M059J (cell line): ENCODE results near the gene IQSEC1. TPM values are rescaled to one million over a fixed set of nuclear protein-coding genes. Genes with fewer than 3 reads are reported as not detected.

Experiments used
- DNase-seq: peaks from one replicate; pipeline ENCODE4 v3.0.0-alpha.2; 2012; ENCODE audit warnings: low read depth
- total RNA-seq: library from RNA; depleted of rRNA; stranded (reverse); fragments of >200 nt; shearing (Covaris generic); gene quantifications from 2 replicates; pipeline ENCODE4 v1.2.3, GENCODE V29; 2014

Gene IQSEC1
- total RNA-seq, 1 experiment from 2014 or later, result 7.4 TPM

DNA sequence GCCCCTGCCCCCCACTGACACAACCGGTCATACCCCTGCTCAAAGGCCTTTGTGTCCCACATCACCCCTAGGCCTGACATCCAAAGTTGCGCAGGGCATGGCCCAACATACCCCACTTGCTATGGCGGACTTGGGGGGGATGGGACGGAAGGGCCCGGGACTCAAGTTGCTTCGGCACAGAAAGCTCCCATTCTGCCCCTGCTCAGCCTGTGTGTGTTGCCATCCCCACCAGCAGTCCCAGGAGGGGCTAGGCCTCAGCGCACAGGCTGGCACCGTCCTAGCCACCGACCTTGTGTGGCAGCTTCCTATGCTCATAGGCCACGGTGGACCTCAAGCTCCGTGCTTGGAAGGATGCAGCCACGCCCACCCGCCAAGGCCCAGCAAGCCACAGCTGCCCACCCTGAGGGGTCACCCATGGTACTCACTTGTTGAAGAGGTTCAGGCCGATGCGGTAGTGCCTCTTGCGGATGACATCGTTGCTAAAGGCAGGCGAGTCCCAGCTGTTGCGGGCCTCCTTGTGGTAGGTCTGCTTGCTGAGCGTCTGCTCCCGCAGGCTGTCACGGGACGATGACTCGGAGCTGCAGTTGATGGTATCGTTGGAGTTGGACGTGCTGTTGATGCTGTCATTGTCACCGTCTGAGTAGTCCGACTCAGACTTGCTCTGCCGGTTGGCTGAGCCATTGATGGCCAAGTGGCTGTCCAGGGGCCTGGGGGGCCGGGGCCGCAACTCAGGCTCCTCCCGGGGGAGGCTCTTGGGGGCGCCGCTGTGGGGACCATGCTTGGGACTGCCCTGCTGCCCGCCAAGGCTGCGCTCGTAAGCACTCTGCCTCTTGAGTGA, 138.0 kb downstream of the IQSEC1 start:
- DNase-seq, result no peak

- peak; percentile 80 for DNase-seq
Observed at GRCh38 chr3:12934431-12934830, 138.8 kb downstream of the IQSEC1 start.

DNA sequence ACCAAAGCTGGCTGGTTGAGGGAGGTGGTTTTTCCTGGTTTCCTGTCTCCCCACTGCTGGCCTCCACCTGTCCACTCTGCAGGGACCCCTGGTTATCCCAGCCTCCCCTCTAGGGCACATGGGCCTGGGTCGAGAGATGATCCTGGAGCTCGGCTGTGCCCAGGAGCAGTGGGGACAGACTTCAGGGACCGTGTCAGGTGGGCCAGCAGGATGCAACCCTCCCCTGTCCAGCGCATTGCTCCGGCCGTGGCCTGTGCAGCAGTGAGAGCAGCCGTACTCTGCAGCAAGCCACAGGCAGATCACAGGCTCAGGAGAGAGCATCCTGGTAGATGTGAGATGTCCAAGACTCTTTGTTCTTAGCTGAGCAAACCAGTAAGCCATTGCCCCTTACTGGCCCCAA, 139.3 kb downstream of the IQSEC1 start:
- no peak for DNase-seq

- DNase-seq, result no peak
Observed at GRCh38 chr3:12932754-12933153, 140.5 kb downstream of the IQSEC1 start.

DNA sequence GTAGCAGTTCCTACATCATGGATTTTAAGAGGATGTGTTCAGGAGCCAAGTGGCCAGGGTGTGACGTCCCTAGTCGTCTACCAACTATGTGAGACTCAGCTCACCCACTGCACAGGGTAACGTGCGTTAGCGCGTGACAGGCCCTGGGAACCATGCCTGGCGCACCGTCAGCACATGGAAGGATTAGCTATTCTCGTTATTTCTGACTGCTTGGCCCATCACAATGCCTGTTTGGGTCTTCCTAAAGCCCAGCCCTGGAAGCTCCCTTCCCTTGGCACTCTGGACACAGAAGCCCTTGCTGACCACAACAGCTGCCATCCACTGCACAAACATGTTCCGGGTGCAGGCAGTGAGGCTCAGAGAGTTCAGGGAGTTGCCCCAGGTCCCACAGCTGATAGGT, 140.9 kb downstream of the IQSEC1 start:
- no peak for DNase-seq

DNA sequence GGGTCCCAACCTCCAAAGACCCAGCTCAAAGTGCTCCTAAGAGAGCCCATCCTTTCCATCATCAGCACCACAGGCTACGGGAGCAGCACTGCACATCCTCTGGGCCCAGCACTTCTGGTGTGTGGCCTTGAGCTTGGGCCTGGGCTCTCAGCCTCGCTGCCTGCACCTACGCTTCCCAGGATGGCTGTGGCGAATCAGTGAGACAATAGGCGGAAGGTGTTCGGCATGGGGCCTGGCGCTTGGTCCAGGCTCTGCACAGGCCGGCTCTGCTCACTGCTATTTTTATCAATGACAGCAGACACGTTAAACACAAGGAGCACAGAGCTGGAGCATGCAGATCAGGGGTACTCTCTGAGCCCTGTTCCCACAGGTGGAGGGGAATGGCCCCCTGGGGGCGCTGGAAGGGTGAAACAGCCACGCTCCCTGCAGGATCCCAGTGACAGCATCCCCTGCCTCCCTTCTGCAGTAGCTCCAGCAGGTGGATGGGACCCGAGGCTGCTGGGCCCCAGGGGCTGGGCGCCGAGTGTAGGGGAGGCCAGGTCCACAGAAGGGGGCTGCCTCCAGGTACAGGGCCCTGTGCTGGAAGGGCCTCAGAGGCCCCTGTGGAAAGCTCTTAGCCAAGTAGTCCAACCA, 141.8 kb downstream of the IQSEC1 start:
- DNase-seq, result no peak

- no peak for DNase-seq
Observed at GRCh38 chr3:12929801-12930200, 143.4 kb downstream of the IQSEC1 start.

DNA sequence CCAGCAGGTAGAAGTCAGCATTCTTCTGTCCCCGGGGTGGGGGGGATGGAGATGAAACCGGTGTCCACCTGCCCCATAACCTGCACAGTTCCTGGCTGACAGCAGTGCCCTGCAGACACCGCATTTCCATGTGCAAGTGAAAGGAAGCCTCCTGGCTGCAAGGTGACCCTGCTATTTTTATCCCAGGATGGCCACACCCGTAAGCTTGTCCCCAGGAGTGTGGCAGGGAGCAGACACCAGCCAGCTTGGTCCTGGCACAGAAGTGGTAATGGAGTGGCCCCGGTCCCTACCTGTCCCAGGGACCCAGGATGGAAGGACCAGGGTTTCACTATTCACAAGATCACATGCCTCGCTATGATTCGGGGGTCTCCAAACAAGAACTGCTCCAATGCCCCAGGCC, 146.6 kb downstream of the IQSEC1 start:
- DNase-seq, result no peak

- no peak for DNase-seq
Observed at GRCh38 chr3:12925648-12926047, 147.6 kb downstream of the IQSEC1 start.

DNA sequence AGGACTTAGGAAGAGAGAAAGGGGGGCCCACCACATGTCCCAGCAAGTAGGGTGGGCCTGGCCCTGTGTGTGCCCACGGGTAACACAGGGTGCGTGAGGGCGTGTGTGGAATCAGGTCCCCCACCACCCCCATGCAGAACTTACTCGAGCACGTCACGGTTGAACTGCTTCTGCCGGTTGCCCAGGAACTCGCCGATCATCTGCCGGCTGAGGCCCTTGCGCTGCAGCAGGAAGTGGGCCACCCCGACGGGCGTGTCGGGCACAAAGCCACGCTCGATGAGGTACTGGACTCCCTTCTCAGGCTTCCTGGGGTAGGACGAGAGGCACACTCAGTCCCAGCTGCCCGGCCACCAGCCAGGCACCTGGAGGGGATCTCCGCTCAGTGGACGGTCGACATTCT, 148.8 kb downstream of the IQSEC1 start:
- DNase-seq, result no peak

DNA sequence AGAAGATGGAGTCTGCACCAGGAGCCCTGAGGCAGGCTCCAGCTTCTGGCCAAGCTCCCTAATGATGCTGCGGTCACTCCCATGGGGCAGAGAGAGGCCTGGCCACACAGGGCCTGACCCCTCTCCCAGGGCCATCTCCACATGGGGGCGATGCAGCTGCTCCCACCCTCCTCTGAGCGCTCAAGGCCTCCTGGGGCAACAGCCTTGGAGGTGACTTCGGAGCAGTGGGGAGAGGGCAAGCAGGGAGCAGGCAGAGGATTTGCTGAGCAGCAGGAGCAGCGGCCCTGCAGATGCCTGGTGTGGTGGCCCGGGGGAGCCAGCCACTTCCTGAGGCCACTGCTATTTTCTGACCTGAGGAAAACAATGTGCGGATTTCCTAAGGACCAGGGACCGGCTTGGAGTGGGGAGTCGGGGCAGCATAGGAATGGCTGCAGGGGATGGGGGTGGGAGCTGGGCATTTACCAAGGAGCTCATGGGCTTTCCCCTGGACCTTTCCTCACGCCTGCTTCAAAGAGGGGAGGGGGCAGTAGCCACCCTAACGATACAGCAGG, 150.3 kb downstream of the IQSEC1 start:
- no peak for DNase-seq

DNA sequence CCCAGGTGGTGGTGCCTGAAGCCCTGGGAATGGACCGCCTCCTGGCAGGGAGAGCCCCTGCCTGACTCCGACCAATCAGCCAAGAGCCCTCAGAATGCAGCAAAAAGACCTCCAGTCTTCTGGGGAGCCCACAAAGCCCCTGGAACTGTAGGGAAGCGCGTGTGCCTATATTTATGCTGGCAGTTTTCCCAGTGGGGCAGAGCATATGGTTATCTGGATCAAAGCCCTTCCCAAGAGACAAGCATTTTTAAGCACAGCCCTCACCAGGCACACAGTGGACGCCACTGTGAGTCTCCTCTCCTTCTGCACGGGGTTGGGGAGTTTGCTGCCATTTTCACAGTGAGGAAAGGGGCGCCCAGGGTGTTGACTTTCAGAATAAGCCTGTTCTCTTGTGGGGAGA, 150.9 kb downstream of the IQSEC1 start:
- DNase-seq, result no peak

DNA sequence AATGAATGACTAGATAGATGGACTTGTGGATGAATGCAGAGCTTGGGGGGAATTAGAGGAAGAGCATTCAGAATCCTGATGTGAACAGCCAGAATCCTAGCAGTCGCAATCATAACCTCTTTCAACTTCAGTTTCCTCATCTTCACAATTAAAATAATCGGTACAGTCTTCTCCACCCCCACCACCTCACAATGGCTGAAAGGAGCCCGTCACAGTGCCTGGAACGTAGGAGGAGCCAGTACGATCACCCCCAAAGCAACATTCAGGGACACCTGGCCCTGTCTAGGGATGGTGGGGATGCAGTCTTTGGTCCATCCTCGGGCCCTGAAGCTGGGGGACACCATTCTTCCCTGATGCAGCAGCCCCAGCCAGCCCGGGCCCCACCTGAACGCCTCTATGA, 151.5 kb downstream of the IQSEC1 start:
- DNase-seq, result no peak

GRCh38 chr3:12920967-12921366, 152.3 kb downstream of the IQSEC1 start:
- DNase-seq, result no peak

- no peak for DNase-seq
Observed at GRCh38 chr3:12919205-12919604, 154.0 kb downstream of the IQSEC1 start.

- DNase-seq, result no peak
Observed at GRCh38 chr3:12918231-12918630, 155.0 kb downstream of the IQSEC1 start.

DNA sequence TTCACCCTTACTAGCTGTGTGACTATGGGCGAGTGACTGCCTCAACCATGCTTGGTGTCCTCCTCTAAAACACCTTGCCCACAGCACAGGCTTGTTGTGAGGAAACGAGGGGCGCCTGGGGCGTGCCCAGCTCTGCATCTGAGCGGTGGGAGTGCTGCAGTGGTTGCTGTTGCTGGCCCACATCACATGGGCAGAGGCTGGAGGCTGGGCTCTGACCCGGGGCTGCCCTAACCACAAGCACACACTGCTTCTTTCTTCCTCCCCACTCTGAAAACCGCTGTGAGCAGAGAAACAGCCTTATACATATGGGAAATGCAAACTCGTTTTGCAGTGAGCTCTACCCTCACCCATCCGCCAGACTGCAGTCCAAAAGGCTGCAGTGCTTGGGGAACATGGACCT, 157.1 kb downstream of the IQSEC1 start:
- DNase-seq, result no peak

DNA sequence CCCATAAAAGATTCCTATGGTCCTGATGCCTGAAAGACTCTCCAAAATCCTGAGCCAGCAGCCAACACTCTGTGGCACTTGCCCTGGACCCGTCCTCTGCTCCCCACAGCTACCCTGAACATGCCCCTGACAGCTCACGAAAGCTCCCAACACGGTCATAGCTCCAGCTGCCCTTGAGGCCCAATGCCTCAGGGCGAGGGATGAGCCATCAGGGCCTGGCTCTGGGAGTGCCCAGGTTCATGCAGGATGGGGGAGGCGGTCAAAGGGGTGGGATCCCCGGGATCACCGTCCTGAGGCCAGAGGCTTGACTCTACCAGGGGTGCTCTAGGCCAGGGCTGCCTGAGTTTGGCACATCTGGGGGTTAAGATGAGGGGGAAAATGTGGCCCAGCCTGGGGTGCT, 159.1 kb downstream of the IQSEC1 start:
- DNase-seq, result no peak

DNA sequence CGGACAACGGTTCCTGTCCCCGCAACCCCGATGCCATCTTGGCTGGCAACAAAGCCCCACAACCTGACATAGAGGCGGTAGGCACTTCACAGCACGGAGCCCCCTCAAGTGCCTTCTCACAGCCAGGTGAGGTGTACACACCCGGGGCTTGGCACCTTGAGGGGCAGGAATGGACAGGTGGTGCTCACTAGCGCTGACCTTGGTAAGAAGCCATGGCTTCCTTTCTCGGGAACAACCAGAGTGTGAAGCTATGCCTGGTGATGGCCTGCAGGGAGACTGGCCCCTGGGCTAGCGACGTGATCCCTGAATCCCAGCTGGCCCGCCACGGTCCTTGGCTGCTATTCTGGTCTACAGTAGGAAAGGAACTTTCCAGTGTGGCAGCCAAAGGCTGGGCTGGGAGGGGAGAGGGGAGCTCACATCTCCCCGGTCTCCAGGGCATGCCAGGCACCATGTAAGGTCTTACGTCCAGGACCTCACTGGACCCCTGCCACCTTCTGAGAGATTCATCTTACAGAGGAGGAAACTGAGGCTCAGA, 161.3 kb downstream of the IQSEC1 start:
- DNase-seq, result no peak

GRCh38 chr3:12910356-12911099, 162.7 kb downstream of the IQSEC1 start:
- no peak for DNase-seq

DNA sequence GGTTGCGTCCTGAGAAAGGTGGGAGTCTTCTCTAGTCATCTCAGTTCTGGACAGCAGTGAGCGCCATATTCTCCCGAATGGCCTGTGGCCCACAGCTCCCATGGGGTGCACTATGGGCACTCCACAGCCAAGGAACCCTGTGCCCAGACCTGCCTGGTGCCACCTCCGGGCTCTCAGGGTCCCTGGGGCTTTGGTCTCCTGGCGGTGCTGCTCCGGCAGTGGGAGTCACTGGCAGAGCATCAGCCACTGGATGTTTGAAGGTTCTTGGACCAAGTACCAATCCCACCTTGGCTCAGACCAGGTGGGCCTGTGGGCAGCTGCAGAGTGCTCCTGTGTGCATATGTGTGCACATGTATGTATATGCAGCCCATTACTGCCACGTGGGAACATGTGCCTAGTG, 163.5 kb downstream of the IQSEC1 start:
- no peak for DNase-seq

DNA sequence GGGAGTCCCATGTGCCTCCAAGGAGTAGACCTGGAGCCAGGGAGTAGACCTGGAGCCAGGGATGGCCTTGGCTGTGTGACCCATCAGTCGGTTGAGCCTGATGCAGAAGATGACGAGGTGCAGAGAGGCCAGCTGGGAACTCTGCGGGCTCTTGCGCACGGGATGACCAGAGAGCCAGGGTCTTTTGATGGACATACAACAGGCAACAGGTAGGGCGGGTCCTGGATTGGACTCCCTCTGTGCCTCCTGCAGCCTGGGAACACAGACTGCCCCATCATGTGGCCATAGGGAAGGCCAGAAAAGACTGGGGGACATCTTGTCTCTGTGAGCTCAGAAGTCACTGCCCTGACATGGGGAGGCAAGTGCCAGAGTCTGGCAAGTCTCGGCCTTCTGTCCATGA, 164.4 kb downstream of the IQSEC1 start:
- no peak for DNase-seq
